ENCODE results near the gene NSD2.

Gene NSD2

DNA sequence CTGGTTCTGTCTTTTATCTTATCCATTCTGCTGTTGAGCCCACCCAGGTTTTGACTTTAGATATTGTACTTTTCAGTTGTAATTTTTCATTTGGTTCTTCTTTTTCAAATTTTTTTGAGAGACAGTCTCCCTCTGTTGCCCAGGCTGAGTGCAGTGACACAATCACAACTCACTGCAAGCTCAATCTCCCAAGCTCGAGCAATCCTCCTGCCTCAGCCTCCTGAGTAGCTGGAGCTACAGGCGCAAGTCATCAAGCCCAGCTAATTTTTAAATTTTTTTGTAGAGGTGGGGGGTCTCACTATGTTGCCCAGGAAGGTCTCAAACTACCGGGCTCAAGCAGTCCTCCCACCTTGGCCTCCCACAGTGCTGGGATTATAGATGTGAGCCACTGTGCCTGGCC, 41.0 kb upstream of the NSD2 start:
- Histone ChIP-seq H3K9ac (ENCODE audit: low read length) (no peak overlapping the region), H3K23ac (ENCODE audit: low read length) (no peak overlapping the region), H3K18ac (ENCODE audit: low read length) (no peak overlapping the region), H2BK5ac (ENCODE audit: low read depth, low read length, poor library complexity) (no peak overlapping the region), H3K4ac (ENCODE audit: low read depth, low read length) (no peak overlapping the region), H2AFZ (ENCODE audit: insufficient read depth, low read length, poor library complexity) (no peak overlapping the region), H4K8ac (ENCODE audit: low read depth, low read length) (no peak overlapping the region), H3K4me1 (ENCODE audit: control insufficient read depth in 1 of 2, insufficient read depth in 2 of 2, low read length in 2 of 2) (peaks cover 4 to 5% of the 10 kb centered on the region in 2 experiments), H3K36me3 (ENCODE audit: control insufficient read depth in 1 of 2, insufficient read depth in 2 of 2, low read length in 2 of 2) (peaks cover 46 to 58% of the 10 kb centered on the region in 2 experiments), H3K79me2 (ENCODE audit: control insufficient read depth, insufficient read depth, low read length, poor library complexity) (no peaks in the 10 kb centered on the region), H2BK120ac (ENCODE audit: insufficient read depth, low read length, poor library complexity) (no peak overlapping the region), H3K9me3 (ENCODE audit: insufficient read depth, low read depth, low read length) (peaks cover 3% of the 10 kb centered on the region), H2BK12ac (ENCODE audit: low read length) (no peak overlapping the region), H3K79me1 (ENCODE audit: low read length) (no peaks in the 10 kb centered on the region), H3K27ac (ENCODE audit: low read depth, low read length) (no peak overlapping the region), H3K27me3 (ENCODE audit: insufficient read depth, low read length) (no peaks in the 10 kb centered on the region), H3K14ac (ENCODE audit: low read length) (no peak overlapping the region), H2AK5ac (ENCODE audit: low read length) (no peak overlapping the region), H4K91ac (ENCODE audit: low read depth, low read length) (no peak overlapping the region), H4K12ac (ENCODE audit: low read depth, low read length) (no peak overlapping the region), H3K4me3 (ENCODE audit: low read depth, low read length) (no peak overlapping the region), H3K4me2 (ENCODE audit: low read length) (no peak overlapping the region)
- no peak for DNase-seq
- WGBS (ENCODE audit: extremely low coverage, insufficient coverage, insufficient read length) = no CpG with 5 or more reads among the region's 3 CpGs

- Histone ChIP-seq H2BK12ac (ENCODE audit: low read length) (no peak overlapping the region), H4K12ac (ENCODE audit: low read depth, low read length) (no peak overlapping the region), H3K18ac (ENCODE audit: low read length) (no peak overlapping the region), H3K9me3 (ENCODE audit: insufficient read depth, low read depth, low read length) (peaks cover 3% of the 10 kb centered on the region), H4K91ac (ENCODE audit: low read depth, low read length) (no peak overlapping the region), H4K8ac (ENCODE audit: low read depth, low read length) (no peak overlapping the region), H3K27ac (ENCODE audit: low read depth, low read length) (no peak overlapping the region), H2BK120ac (ENCODE audit: insufficient read depth, low read length, poor library complexity) (no peak overlapping the region), H2BK5ac (ENCODE audit: low read depth, low read length, poor library complexity) (no peak overlapping the region), H3K4ac (ENCODE audit: low read depth, low read length) (no peak overlapping the region), H3K79me1 (ENCODE audit: low read length) (no peaks in the 10 kb centered on the region), H3K36me3 (ENCODE audit: control insufficient read depth in 1 of 2, insufficient read depth in 2 of 2, low read length in 2 of 2) (peaks cover 44 to 57% of the 10 kb centered on the region in 2 experiments), H3K14ac (ENCODE audit: low read length) (no peak overlapping the region), H3K27me3 (ENCODE audit: insufficient read depth, low read length) (no peaks in the 10 kb centered on the region), H3K4me2 (ENCODE audit: low read length) (no peak overlapping the region), H3K23ac (ENCODE audit: low read length) (no peak overlapping the region), H2AK5ac (ENCODE audit: low read length) (no peak overlapping the region), H3K9ac (ENCODE audit: low read length) (no peak overlapping the region), H2AFZ (ENCODE audit: insufficient read depth, low read length, poor library complexity) (no peak overlapping the region), H3K79me2 (ENCODE audit: control insufficient read depth, insufficient read depth, low read length, poor library complexity) (no peaks in the 10 kb centered on the region), H3K4me1 (ENCODE audit: control insufficient read depth in 1 of 2, insufficient read depth in 2 of 2, low read length in 2 of 2) (peaks cover 4 to 6% of the 10 kb centered on the region in 2 experiments), H3K4me3 (ENCODE audit: low read depth, low read length) (no peak overlapping the region)
- DNase-seq = no peak
- WGBS (ENCODE audit: extremely low coverage, insufficient coverage, insufficient read length) = no CpG with 5 or more reads among the region's 8 CpGs
Observed at GRCh38 chr4:1830642-1831228, 40.5 kb upstream of the NSD2 start.

GRCh38 chr4:1831331-1831730, 39.9 kb upstream of the NSD2 start:
- no peak overlapping the region for H3K4ac ChIP-seq (ENCODE audit: low read depth, low read length)
- no CpG with 5 or more reads among the region's 8 CpGs for WGBS (ENCODE audit: extremely low coverage, insufficient coverage, insufficient read length)
- no peak for DNase-seq
- H3K23ac ChIP-seq (ENCODE audit: low read length) = no peak overlapping the region
- no peaks in the 10 kb centered on the region for H3K79me2 ChIP-seq (ENCODE audit: control insufficient read depth, insufficient read depth, low read length, poor library complexity)
- no peak overlapping the region for H3K14ac ChIP-seq (ENCODE audit: low read length)
- H4K12ac ChIP-seq (ENCODE audit: low read depth, low read length) = no peak overlapping the region
- no peak overlapping the region for H2BK120ac ChIP-seq (ENCODE audit: insufficient read depth, low read length, poor library complexity)
- H3K27ac ChIP-seq (ENCODE audit: low read depth, low read length) = no peak overlapping the region
- no peak overlapping the region for H3K4me2 ChIP-seq (ENCODE audit: low read length)
- H3K18ac ChIP-seq (ENCODE audit: low read length) = no peak overlapping the region
- no peak overlapping the region for H4K8ac ChIP-seq (ENCODE audit: low read depth, low read length)
- H2AK5ac ChIP-seq (ENCODE audit: low read length) = no peak overlapping the region
- H2BK12ac ChIP-seq (ENCODE audit: low read length) = no peak overlapping the region
- H3K4me1 ChIP-seq (ENCODE audit: control insufficient read depth in 1 of 2, insufficient read depth in 2 of 2, low read length in 2 of 2) = peaks cover 4 to 6% of the 10 kb centered on the region in 2 experiments
- no peak overlapping the region for H4K91ac ChIP-seq (ENCODE audit: low read depth, low read length)
- H2BK5ac ChIP-seq (ENCODE audit: low read depth, low read length, poor library complexity) = no peak overlapping the region
- H3K36me3 ChIP-seq (ENCODE audit: control insufficient read depth in 1 of 2, insufficient read depth in 2 of 2, low read length in 2 of 2) = peaks cover 45 to 58% of the 10 kb centered on the region in 2 experiments
- H3K27me3 ChIP-seq (ENCODE audit: insufficient read depth, low read length) = no peaks in the 10 kb centered on the region
- H3K79me1 ChIP-seq (ENCODE audit: low read length) = no peaks in the 10 kb centered on the region
- H3K9me3 ChIP-seq (ENCODE audit: insufficient read depth, low read depth, low read length) = peaks cover 3% of the 10 kb centered on the region
- H3K4me3 ChIP-seq (ENCODE audit: low read depth, low read length) = no peak overlapping the region
- no peak overlapping the region for H3K9ac ChIP-seq (ENCODE audit: low read length)
- no peak overlapping the region for H2AFZ ChIP-seq (ENCODE audit: insufficient read depth, low read length, poor library complexity)

GRCh38 chr4:1832690-1833089, 38.5 kb upstream of the NSD2 start:
- Histone ChIP-seq H3K36me3 (ENCODE audit: control insufficient read depth in 1 of 2, insufficient read depth in 2 of 2, low read length in 2 of 2) (peaks cover 44 to 59% of the 10 kb centered on the region in 2 experiments), H3K4ac (ENCODE audit: low read depth, low read length) (no peak overlapping the region), H3K27me3 (ENCODE audit: insufficient read depth, low read length) (no peaks in the 10 kb centered on the region), H3K79me1 (ENCODE audit: low read length) (no peaks in the 10 kb centered on the region), H3K4me2 (ENCODE audit: low read length) (no peak overlapping the region), H3K4me1 (ENCODE audit: control insufficient read depth in 1 of 2, insufficient read depth in 2 of 2, low read length in 2 of 2) (peaks cover 4 to 6% of the 10 kb centered on the region in 2 experiments), H3K27ac (ENCODE audit: low read depth, low read length) (no peak overlapping the region), H2AK5ac (ENCODE audit: low read length) (no peak overlapping the region), H4K12ac (ENCODE audit: low read depth, low read length) (no peak overlapping the region), H3K23ac (ENCODE audit: low read length) (no peak overlapping the region), H2BK5ac (ENCODE audit: low read depth, low read length, poor library complexity) (no peak overlapping the region), H3K14ac (ENCODE audit: low read length) (no peak overlapping the region), H3K18ac (ENCODE audit: low read length) (no peak overlapping the region), H2BK120ac (ENCODE audit: insufficient read depth, low read length, poor library complexity) (no peak overlapping the region), H3K9ac (ENCODE audit: low read length) (no peak overlapping the region), H3K4me3 (ENCODE audit: low read depth, low read length) (no peak overlapping the region), H3K79me2 (ENCODE audit: control insufficient read depth, insufficient read depth, low read length, poor library complexity) (no peaks in the 10 kb centered on the region), H4K8ac (ENCODE audit: low read depth, low read length) (no peak overlapping the region), H4K91ac (ENCODE audit: low read depth, low read length) (no peak overlapping the region), H2BK12ac (ENCODE audit: low read length) (no peak overlapping the region), H3K9me3 (ENCODE audit: insufficient read depth, low read depth, low read length) (peaks cover 3% of the 10 kb centered on the region), H2AFZ (ENCODE audit: insufficient read depth, low read length, poor library complexity) (no peak overlapping the region)
- WGBS (ENCODE audit: extremely low coverage, insufficient coverage, insufficient read length) = no CpG with 5 or more reads among the region's 18 CpGs
- DNase-seq = no peak
